Prostate gland (tissue), 2 donors: ENCODE results near the gene TMEM86B. TPM values are rescaled to one million over a fixed set of nuclear protein-coding genes. Genes with fewer than 3 reads are reported as not detected.

Experiments used
- DNase-seq: peaks from one replicate; pipeline ENCODE4 v3.0.0-alpha.2; 2019; ENCODE audit warnings: low spot score
- H3K27ac ChIP-seq, 2 donors: fragments of 200-600 bp; sonication (generic); 2 replicates each; pipeline ENCODE4 v1.5.1; 2017 to 2019
- H3K27me3 ChIP-seq: fragments of 200-600 bp; sonication (generic); replicated peaks from 2 replicates; pipeline ENCODE4 v1.5.1; 2019; ENCODE audit not compliant: insufficient read depth
- H3K36me3 ChIP-seq, 2 donors: fragments of 200-600 bp; sonication (generic); 1 replicate in 1 of 2; 2 replicates in 1 of 2; pipeline versions ENCODE4 v1.5.1 to v1.8.1; 2017 to 2019
- H3K4me1 ChIP-seq: fragments of 200-600 bp; sonication (generic); replicated peaks from 2 replicates; pipeline ENCODE4 v1.5.1; 2019
- H3K4me3 ChIP-seq, 2 donors: fragments of 200-600 bp; sonication (generic); 2 replicates each; pipeline ENCODE4 v1.5.1; 2017 to 2019
- H3K9me3 ChIP-seq: fragments of 200-600 bp; sonication (generic); 2 replicates; pipeline ENCODE4 v1.5.1; 2017
- POLR2A ChIP-seq: fragments of 450-650 bp; IDR thresholded peaks from one replicate; pipeline ENCODE4 v1.6.1; 2016; ENCODE audit warnings: antibody characterized with exemption, mild to moderate bottlenecking
- POLR2AphosphoS5 ChIP-seq: sonication (generic); formaldehyde crosslinking; IDR thresholded peaks from one replicate; pipeline ENCODE4 v1.6.1; 2017; ENCODE audit warnings: antibody characterized with exemption
- WGBS: methylation state at CpG from one replicate; pipeline ENCODE4 v1.1.5; 2018; 5-methylcytosine and 5-hydroxymethylcytosine counted together
- intact Hi-C: fragments of 100-400 bp; cut with DNase I; formaldehyde crosslinking; loops from one replicate; pipeline ENCODE4 v1.14.2; 2022
- total RNA-seq, 2 donors: library from RNA; depleted of rRNA; stranded (reverse); fragments of >200 nt; gene quantifications; one replicate each; pipeline ENCODE4 v1.1.0, GENCODE V29; 2016
- TF ChIP-seq, protein P1 (sequence below), 4 experiments: fragments of 200-600 bp in 2 of 4; fragments of 450-650 bp in 2 of 4; sonication (generic) in 2 of 4; IDR thresholded peaks; 1 replicate in 3 of 4; 2 replicates in 1 of 4; pipeline ENCODE4 v1.5.1; 2016 to 2019; ENCODE audit warnings: antibody characterized with exemption in 4 of 4, mild to moderate bottlenecking in 2 of 4, moderate library complexity in 2 of 4

Gene TMEM86B
- total RNA-seq, 2 donors from 2014 or later, result 1.5 to 10.8 TPM

DNA sequence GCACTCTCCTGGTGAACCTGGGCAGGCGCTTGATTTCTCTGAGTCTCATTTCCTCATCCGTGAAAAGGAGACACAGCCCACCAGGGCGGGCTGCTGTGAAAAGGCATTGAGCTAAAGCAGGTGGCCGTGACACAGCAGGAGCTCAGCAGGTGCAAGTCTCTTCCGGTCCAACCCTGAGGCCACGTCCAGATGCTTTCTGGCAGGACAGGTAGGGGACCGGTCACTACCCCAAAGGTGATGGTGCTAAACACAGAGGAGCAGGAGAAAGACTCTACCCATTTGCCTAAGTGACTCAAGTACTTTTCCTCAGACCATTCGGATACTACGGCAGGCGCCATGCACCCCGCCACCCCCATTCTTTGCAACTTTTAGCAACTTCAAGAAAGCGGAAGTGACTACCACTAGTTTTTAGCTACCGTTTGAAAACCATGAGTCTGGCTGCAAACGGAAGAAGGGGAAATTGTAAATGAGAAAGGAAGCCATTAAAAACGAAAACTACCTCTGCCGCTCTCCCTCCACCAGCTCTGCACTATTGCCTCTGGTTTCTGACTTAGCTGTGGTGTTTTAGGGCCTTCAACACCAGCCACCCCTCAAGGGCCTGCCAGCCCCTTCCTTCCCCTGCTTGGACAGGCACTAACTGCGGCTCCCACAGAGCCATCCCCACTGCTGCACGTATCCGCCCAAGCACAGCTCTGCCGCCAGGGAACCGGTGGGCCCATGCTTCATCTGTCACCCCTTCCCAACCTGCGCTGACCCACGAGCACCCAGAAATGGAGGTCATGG is 25.5 kb upstream of the TMEM86B start:
- DNase-seq, result no peak
- Histone ChIP-seq H3K27ac (no peak overlapping the region), H3K4me3 (no peak overlapping the region), H3K9me3 (no peaks in the 10 kb centered on the region), H3K27me3 (no peaks in the 10 kb centered on the region), H3K4me1 (peaks cover 7% of the 10 kb centered on the region), H3K36me3 (no peaks in the 10 kb centered on the region)
- TF ChIP-seq, protein P1, sequence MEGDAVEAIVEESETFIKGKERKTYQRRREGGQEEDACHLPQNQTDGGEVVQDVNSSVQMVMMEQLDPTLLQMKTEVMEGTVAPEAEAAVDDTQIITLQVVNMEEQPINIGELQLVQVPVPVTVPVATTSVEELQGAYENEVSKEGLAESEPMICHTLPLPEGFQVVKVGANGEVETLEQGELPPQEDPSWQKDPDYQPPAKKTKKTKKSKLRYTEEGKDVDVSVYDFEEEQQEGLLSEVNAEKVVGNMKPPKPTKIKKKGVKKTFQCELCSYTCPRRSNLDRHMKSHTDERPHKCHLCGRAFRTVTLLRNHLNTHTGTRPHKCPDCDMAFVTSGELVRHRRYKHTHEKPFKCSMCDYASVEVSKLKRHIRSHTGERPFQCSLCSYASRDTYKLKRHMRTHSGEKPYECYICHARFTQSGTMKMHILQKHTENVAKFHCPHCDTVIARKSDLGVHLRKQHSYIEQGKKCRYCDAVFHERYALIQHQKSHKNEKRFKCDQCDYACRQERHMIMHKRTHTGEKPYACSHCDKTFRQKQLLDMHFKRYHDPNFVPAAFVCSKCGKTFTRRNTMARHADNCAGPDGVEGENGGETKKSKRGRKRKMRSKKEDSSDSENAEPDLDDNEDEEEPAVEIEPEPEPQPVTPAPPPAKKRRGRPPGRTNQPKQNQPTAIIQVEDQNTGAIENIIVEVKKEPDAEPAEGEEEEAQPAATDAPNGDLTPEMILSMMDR (IDR thresholded peaks at IDR 0.05), result no peak
- TF ChIP-seq POLR2A (no peak), POLR2AphosphoS5 (no peak)
- WGBS, result 73% methylated on average over 23 of the region's 23 CpGs
- intact Hi-C loops, result no loop called here

DNA sequence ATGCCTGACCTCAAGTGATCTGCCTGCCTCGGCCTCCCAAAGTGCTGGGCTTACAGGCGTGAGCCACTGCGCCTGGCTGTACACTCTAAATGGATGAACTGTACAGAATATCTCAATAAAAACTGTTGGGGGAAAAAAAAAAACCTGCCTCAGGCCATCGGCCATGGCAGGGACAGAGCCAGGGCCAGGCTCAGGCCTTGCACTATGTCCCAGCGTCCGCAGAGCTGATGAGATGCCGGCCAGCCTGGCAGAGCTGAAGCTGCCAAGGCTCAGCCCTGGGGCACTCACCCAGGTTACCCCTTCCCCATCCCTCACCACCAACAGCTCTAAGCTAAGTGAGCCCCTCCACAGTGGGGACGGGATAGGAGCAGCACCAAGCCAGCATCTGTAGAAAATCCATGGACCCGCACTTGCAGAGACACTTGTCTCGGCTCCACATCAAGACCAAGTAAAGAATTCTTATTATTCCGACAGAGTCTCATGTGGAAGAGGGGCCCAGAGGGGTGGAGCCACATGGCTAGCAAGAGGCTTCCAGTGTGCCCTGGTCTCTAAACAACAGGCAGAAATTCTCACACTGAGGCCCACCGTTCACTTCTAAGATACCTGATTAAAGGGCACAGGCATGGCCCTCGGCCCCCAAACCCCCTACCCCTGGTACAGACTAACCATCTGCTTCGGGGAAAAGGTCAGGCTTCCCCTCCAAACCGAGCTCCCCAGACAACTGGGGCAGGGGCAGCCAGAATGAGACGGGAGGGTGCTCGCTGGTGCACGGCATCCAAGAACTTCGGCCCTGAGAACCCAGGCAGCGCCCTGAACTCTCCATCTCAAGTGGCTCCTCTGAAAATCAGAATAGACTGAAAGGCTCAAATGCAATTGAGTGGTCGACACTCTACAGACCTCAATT is 24.4 kb upstream of the TMEM86B start:
- no peak for DNase-seq
- Histone ChIP-seq H3K4me1 (peaks cover 7% of the 10 kb centered on the region), H3K27me3 (no peaks in the 10 kb centered on the region), H3K9me3 (no peaks in the 10 kb centered on the region), H3K4me3 (no peak overlapping the region), H3K27ac (no peak overlapping the region), H3K36me3 (no peaks in the 10 kb centered on the region)
- WGBS, result 88% methylated on average over 21 of the region's 21 CpGs
- TF ChIP-seq POLR2AphosphoS5, result no peak
- TF ChIP-seq, protein P1 (IDR thresholded peaks at IDR 0.05), result no peak
- TF ChIP-seq POLR2A, result no peak
- intact Hi-C loops, result no loop called here

DNA sequence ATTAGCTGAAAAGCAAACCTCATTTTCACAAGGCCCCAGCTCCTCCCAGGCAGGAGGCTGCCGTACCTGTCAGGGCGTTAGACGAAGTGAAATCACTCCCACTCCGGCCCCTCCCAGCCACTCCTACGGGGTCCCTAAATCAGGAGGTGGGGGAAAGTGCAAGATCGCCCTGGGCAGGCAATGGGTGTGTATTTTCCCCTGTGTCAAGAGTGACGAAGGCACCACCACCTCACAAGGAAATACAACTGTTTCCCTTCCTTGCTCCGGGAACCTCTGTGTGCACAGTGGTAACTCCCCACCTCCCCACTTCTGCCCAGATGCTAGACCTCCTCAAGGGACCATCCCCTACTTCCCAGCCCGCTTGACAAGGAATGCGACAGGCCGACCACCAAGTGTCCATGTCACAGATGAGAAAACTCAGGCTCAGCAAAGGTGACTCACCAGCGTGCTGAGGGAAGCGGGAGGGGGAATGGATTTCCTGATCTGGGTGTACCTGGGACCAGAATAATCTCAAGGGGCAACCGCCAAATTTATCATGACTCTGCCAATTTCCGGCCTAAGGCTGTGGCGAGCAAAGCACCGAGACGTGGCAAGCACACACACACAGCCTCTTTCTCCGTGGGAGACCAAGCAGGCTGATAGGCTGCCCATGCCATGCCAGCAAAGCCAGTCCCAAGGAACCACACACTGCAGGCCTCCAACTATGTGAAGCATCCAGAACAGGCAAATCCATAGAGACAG is 22.9 kb upstream of the TMEM86B start:
- Histone ChIP-seq H3K9me3 (no peaks in the 10 kb centered on the region), H3K4me1 (peaks cover under 1% of the 10 kb centered on the region), H3K4me3 (no peak overlapping the region), H3K27ac (no peak overlapping the region), H3K27me3 (no peaks in the 10 kb centered on the region), H3K36me3 (peaks cover 3% of the 10 kb centered on the region in 2 donors)
- 64% methylated on average over 19 of the region's 19 CpGs for WGBS
- TF ChIP-seq POLR2AphosphoS5, result no peak
- TF ChIP-seq, protein P1 (IDR thresholded peaks at IDR 0.05), result no peak
- TF ChIP-seq POLR2A, result no peak
- intact Hi-C loops, result no loop called here
- no peak for DNase-seq

DNA sequence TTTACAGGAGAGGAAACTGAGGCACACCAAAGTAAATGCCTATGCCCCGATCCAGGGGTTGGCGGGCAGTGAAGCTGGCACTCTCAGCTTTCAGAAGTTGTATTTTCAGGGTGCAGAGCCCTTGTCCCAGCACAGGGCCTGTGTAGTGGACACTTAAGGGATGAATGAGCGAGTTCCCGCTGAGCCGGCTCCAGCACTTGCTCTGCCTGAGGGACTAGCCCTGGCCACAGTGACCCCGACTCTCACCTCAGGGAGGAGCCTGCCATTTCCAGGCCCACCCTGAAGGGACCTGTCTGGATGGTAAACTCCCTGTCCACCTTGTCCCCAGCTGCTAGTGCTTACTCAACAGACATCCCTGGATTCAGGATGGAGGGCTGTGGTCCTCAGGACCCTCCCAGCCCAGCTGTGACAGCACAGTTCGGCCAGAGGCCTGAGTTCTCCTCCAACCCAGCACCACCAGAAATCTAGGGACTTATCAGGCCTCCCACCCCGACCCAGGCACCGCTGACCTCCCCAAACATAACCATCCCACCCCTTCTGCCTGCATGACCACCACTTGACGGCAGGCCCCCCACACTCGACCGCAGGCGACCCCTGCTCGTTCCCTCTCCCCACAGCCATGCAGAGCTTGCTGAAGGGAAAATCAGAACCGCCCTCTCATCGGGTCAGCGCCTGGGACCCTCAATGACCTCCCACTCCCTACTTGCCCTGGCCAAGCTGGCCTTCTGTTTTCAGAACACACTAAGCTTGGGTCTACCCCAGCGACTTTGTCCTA is 21.9 kb upstream of the TMEM86B start:
- Histone ChIP-seq H3K4me3 (no peak overlapping the region), H3K27me3 (no peaks in the 10 kb centered on the region), H3K9me3 (no peaks in the 10 kb centered on the region), H3K36me3 (peaks cover 4 to 14% of the 10 kb centered on the region in 2 donors), H3K27ac (no peak overlapping the region), H3K4me1 (no peaks in the 10 kb centered on the region)
- WGBS, result 91% methylated on average over 18 of the region's 18 CpGs
- TF ChIP-seq POLR2AphosphoS5 (no peak), POLR2A (no peak)
- TF ChIP-seq, protein P1 (IDR thresholded peaks at IDR 0.05), result no peak
- no peak for DNase-seq
- intact Hi-C loops, result no loop called here
